Neuronal stem cell (in vitro differentiated cells): ENCODE measurements around the gene OSGEP.

Experiments used
- DNase-seq: peaks from one replicate; pipeline ENCODE4 v3.0.0-alpha.2; 2013; ENCODE audit warnings: low spot score
- H2AFZ ChIP-seq: one replicate; pipeline ENCODE4 v1.6.1; 2013; ENCODE audit warnings: mild to moderate bottlenecking, low read length, inconsistent platforms
- H2AK5ac ChIP-seq: 2 replicates; pipeline ENCODE4 v1.6.1; 2013; ENCODE audit warnings: low read depth, mild to moderate bottlenecking, inconsistent platforms, low read length, moderate library complexity, mixed read lengths
- H2BK120ac ChIP-seq: 2 replicates; pipeline ENCODE4 v1.6.1; 2013; ENCODE audit warnings: low read depth, mild to moderate bottlenecking, inconsistent platforms, low read length, moderate library complexity, mixed read lengths
- H2BK12ac ChIP-seq: one replicate; pipeline ENCODE4 v1.6.1; 2013; ENCODE audit warnings: low read length, inconsistent platforms
- H2BK15ac ChIP-seq: 2 replicates; pipeline ENCODE4 v1.6.1; 2013; ENCODE audit warnings: mild to moderate bottlenecking, low read length, inconsistent platforms, mixed read lengths
- H2BK5ac ChIP-seq: one replicate; pipeline ENCODE4 v1.6.1; 2013; ENCODE audit warnings: inconsistent platforms, mild to moderate bottlenecking, low read length, moderate library complexity
- H3K14ac ChIP-seq: one replicate; pipeline ENCODE4 v1.6.1; 2013; ENCODE audit warnings: low read length, inconsistent platforms
- H3K18ac ChIP-seq: 2 replicates; pipeline ENCODE4 v1.6.1; 2013; ENCODE audit warnings: low read length, inconsistent platforms
- H3K23ac ChIP-seq: 2 replicates; pipeline ENCODE4 v1.6.1; 2013; ENCODE audit warnings: low read depth, mild to moderate bottlenecking, mixed read lengths, low read length, inconsistent platforms; ENCODE audit not compliant: poor library complexity
- H3K27ac ChIP-seq: replicated peaks from 3 replicates; pipeline ENCODE4 v1.5.1; 2013; ENCODE audit warnings: low read length, inconsistent platforms
- H3K27me3 ChIP-seq, 3 experiments: 2 replicates each; pipeline ENCODE4 v1.6.1; 2013; ENCODE audit warnings: low read length in 3 of 3, mild to moderate bottlenecking in 2 of 3, inconsistent platforms in 1 of 3, low read depth in 1 of 3, mixed read lengths in 1 of 3, moderate library complexity in 1 of 3; ENCODE audit not compliant: control insufficient read depth in 3 of 3, insufficient read depth in 3 of 3
- H3K36me3 ChIP-seq, 2 donors: replicated peaks in 1 of 2; 2 replicates each; pipeline ENCODE4 v1.6.1; 2013; ENCODE audit warnings: low read length in 2 of 2; ENCODE audit not compliant: control insufficient read depth in 2 of 2, insufficient read depth in 2 of 2
- H3K4ac ChIP-seq: 2 replicates; pipeline ENCODE4 v1.6.1; 2013; ENCODE audit warnings: inconsistent platforms, mild to moderate bottlenecking, low read length, moderate library complexity
- H3K4me1 ChIP-seq, 2 donors: 1 replicate in 1 of 2; 2 replicates in 1 of 2; pipeline ENCODE4 v1.6.1; 2013; ENCODE audit warnings: low read length in 2 of 2, low read depth in 1 of 2; ENCODE audit not compliant: control insufficient read depth in 2 of 2, insufficient read depth in 1 of 2
- H3K4me2 ChIP-seq: one replicate; pipeline ENCODE4 v1.6.1; 2013; ENCODE audit warnings: mild to moderate bottlenecking, low read length, inconsistent platforms; ENCODE audit not compliant: insufficient read depth, poor library complexity, severe bottlenecking
- H3K4me3 ChIP-seq, 2 donors: 2 replicates each; pipeline ENCODE4 v1.5.1; 2013; ENCODE audit warnings: low read length in 2 of 2, mild to moderate bottlenecking in 2 of 2, inconsistent platforms in 1 of 2, moderate library complexity in 1 of 2
- H3K79me1 ChIP-seq: one replicate; pipeline ENCODE4 v1.6.1; 2013; ENCODE audit warnings: low read depth, mild to moderate bottlenecking, inconsistent platforms, low read length, moderate library complexity
- H3K9ac ChIP-seq: one replicate; pipeline ENCODE4 v1.6.1; 2013; ENCODE audit warnings: mild to moderate bottlenecking, low read depth, low read length, inconsistent platforms; ENCODE audit not compliant: poor library complexity
- H3K9me3 ChIP-seq, 2 donors: replicated peaks in 1 of 2; 2 replicates each; pipeline versions ENCODE3 to v1.6.1; 2013; ENCODE audit warnings: low read length in 2 of 2, mild to moderate bottlenecking in 2 of 2, inconsistent platforms in 1 of 2, low read depth in 1 of 2, mixed read lengths in 1 of 2, moderate library complexity in 1 of 2; ENCODE audit not compliant: control insufficient read depth in 2 of 2, insufficient read depth in 1 of 2
- H4K8ac ChIP-seq: one replicate; pipeline ENCODE4 v1.6.1; 2013; ENCODE audit warnings: low read depth, mild to moderate bottlenecking, inconsistent platforms, low read length, moderate library complexity
- H4K91ac ChIP-seq: one replicate; pipeline ENCODE4 v1.6.1; 2013; ENCODE audit warnings: low read length, low read depth, mild to moderate bottlenecking, inconsistent platforms; ENCODE audit not compliant: poor library complexity
- WGBS, 2 donors: extraction: QIAGEN DNeasy Blood & Tissue Kit; methylation state at CpG; one replicate each; pipeline ENCODE4 v1.1.7; 2013; ENCODE audit warnings: missing lambda C conversion rate in 2 of 2, mixed read lengths in 1 of 2; ENCODE audit not compliant: insufficient read length in 2 of 2, insufficient replicate concordance in 1 of 2; ENCODE audit errors: extremely low coverage in 2 of 2; 5-methylcytosine and 5-hydroxymethylcytosine counted together

The OSGEP gene

GRCh38 chr14:20499108-20499507 is 44.5 kb upstream of the OSGEP start:
- no peaks in the 10 kb centered on the region for H3K36me3 ChIP-seq
- no peak overlapping the region for H2BK120ac ChIP-seq
- H2AK5ac ChIP-seq = no peak overlapping the region
- no peak overlapping the region for H3K18ac ChIP-seq
- H4K8ac ChIP-seq = no peak overlapping the region
- no peak overlapping the region for H3K4me2 ChIP-seq
- H2AFZ ChIP-seq = peak overlapping the region; percentile 8
- no peaks in the 10 kb centered on the region for H3K79me1 ChIP-seq
- H3K4ac ChIP-seq = no peak overlapping the region
- H4K91ac ChIP-seq = no peak overlapping the region
- no peak overlapping the region for H3K27ac ChIP-seq
- DNase-seq = no peak
- H2BK5ac ChIP-seq = no peak overlapping the region
- H3K23ac ChIP-seq = no peak overlapping the region
- H3K9ac ChIP-seq = no peak overlapping the region
- H3K4me3 ChIP-seq = no peak overlapping the region
- peaks cover 0 to 3% (median 0%) of the 10 kb centered on the region in 3 experiments for H3K27me3 ChIP-seq
- H3K9me3 ChIP-seq = no peaks in the 10 kb centered on the region
- no peak overlapping the region for H2BK12ac ChIP-seq
- H3K14ac ChIP-seq = no peak overlapping the region
- no peaks in the 10 kb centered on the region for H3K4me1 ChIP-seq
- WGBS, 2 donors = no CpG with 5 or more reads among the region's 4 CpGs
- no peak overlapping the region for H2BK15ac ChIP-seq

GRCh38 chr14:20498622-20499021 is 44.0 kb upstream of the OSGEP start:
- no peak overlapping the region for H3K4me2 ChIP-seq
- H3K4me1 ChIP-seq = no peaks in the 10 kb centered on the region
- H3K79me1 ChIP-seq = no peaks in the 10 kb centered on the region
- H2BK5ac ChIP-seq = no peak overlapping the region
- no peak for DNase-seq
- no peak overlapping the region for H2AFZ ChIP-seq
- no peak overlapping the region for H3K9ac ChIP-seq
- H3K23ac ChIP-seq = no peak overlapping the region
- no peak overlapping the region for H3K18ac ChIP-seq
- H3K27ac ChIP-seq = no peak overlapping the region
- H2BK15ac ChIP-seq = no peak overlapping the region
- H4K91ac ChIP-seq = no peak overlapping the region
- no peak overlapping the region for H3K4me3 ChIP-seq
- no peak overlapping the region for H2BK120ac ChIP-seq
- peaks cover 0 to 3% (median 0%) of the 10 kb centered on the region in 3 experiments for H3K27me3 ChIP-seq
- no peak overlapping the region for H2AK5ac ChIP-seq
- no peaks in the 10 kb centered on the region for H3K9me3 ChIP-seq
- no peaks in the 10 kb centered on the region for H3K36me3 ChIP-seq
- no peak overlapping the region for H4K8ac ChIP-seq
- no CpG with 5 or more reads among the region's 2 CpGs for WGBS, 2 donors
- H3K14ac ChIP-seq = no peak overlapping the region
- no peak overlapping the region for H2BK12ac ChIP-seq
- no peak overlapping the region for H3K4ac ChIP-seq

GRCh38 chr14:20494935-20495766 is 40.5 kb upstream of the OSGEP start:
- no CpG with 5 or more reads among the region's 8 CpGs for WGBS, 2 donors
- no peak overlapping the region for H2BK15ac ChIP-seq
- no peak overlapping the region for H3K4ac ChIP-seq
- H2AFZ ChIP-seq = no peak overlapping the region
- no peak overlapping the region for H3K4me2 ChIP-seq
- no peak overlapping the region for H3K27ac ChIP-seq
- no peaks in the 10 kb centered on the region for H3K36me3 ChIP-seq
- no peak overlapping the region for H4K8ac ChIP-seq
- no peak overlapping the region for H3K18ac ChIP-seq
- H4K91ac ChIP-seq = no peak overlapping the region
- no peak overlapping the region for H2BK12ac ChIP-seq
- no peak overlapping the region for H3K4me3 ChIP-seq
- no peak overlapping the region for H2BK120ac ChIP-seq
- H2BK5ac ChIP-seq = no peak overlapping the region
- peaks cover 0 to 3% (median 0%) of the 10 kb centered on the region in 3 experiments for H3K27me3 ChIP-seq
- no peaks in the 10 kb centered on the region for H3K9me3 ChIP-seq
- no peak overlapping the region for H3K9ac ChIP-seq
- no peaks in the 10 kb centered on the region for H3K4me1 ChIP-seq
- DNase-seq = no peak
- H2AK5ac ChIP-seq = no peak overlapping the region
- no peaks in the 10 kb centered on the region for H3K79me1 ChIP-seq
- H3K23ac ChIP-seq = no peak overlapping the region
- H3K14ac ChIP-seq = no peak overlapping the region

GRCh38 chr14:20493634-20494033 is 39.0 kb upstream of the OSGEP start:
- H3K4ac ChIP-seq = no peak overlapping the region
- H3K27me3 ChIP-seq = peaks cover 0 to 3% (median 0%) of the 10 kb centered on the region in 3 experiments
- H3K4me3 ChIP-seq = no peak overlapping the region
- H3K9me3 ChIP-seq = no peaks in the 10 kb centered on the region
- H2BK5ac ChIP-seq = no peak overlapping the region
- no peak overlapping the region for H2BK120ac ChIP-seq
- no peaks in the 10 kb centered on the region for H3K36me3 ChIP-seq
- H3K18ac ChIP-seq = no peak overlapping the region
- no peak overlapping the region for H2BK12ac ChIP-seq
- H3K4me2 ChIP-seq = no peak overlapping the region
- H2AFZ ChIP-seq = no peak overlapping the region
- DNase-seq = no peak
- no peaks in the 10 kb centered on the region for H3K79me1 ChIP-seq
- no peak overlapping the region for H3K27ac ChIP-seq
- no peak overlapping the region for H4K8ac ChIP-seq
- H3K4me1 ChIP-seq = peaks cover 0 to 2% of the 10 kb centered on the region in 2 donors
- H3K23ac ChIP-seq = no peak overlapping the region
- H2BK15ac ChIP-seq = no peak overlapping the region
- H2AK5ac ChIP-seq = no peak overlapping the region
- no CpG with 5 or more reads among the region's 2 CpGs for WGBS, 2 donors
- H4K91ac ChIP-seq = no peak overlapping the region
- H3K14ac ChIP-seq = no peak overlapping the region
- H3K9ac ChIP-seq = no peak overlapping the region
